Stimulated activated CD8-positive, alpha-beta memory T cell treated with anti-CD3 and anti-CD28 coated beads, Interleukin-7, amount 100 ng/mL, for 4 hours (primary cell): ENCODE measurements around the gene ABCA5.

Experiments
- DNase-seq, 2 donors: peaks; one replicate each; pipeline ENCODE4 v3.0.0-alpha.2; 2020; ENCODE audit warnings: low read depth in 2 of 2

The ABCA5 gene

GRCh38 chr17:69268543-69269014 lies 58.4 kb downstream of the ABCA5 start:
- DNase-seq, result no peak

- no peak for DNase-seq
Measured at GRCh38 chr17:69267219-69267618, 59.7 kb downstream of the ABCA5 start.

- DNase-seq, result no peak
Measured at GRCh38 chr17:69265873-69266272, 61.1 kb downstream of the ABCA5 start.

GRCh38 chr17:69254187-69254586 lies 72.7 kb downstream of the ABCA5 start:
- DNase-seq, result no peak

GRCh38 chr17:69250641-69251040 lies 76.3 kb downstream of the ABCA5 start:
- no peak for DNase-seq

GRCh38 chr17:69246726-69247375 lies 80.1 kb downstream of the ABCA5 start:
- no peak for DNase-seq

GRCh38 chr17:69246202-69246601 lies 80.7 kb downstream of the ABCA5 start:
- DNase-seq, result no peak

GRCh38 chr17:69245617-69246016 lies 81.3 kb downstream of the ABCA5 start:
- no peak for DNase-seq

- DNase-seq, result no peak
Measured at GRCh38 chr17:69239611-69240600, 87.0 kb downstream of the ABCA5 start.

GRCh38 chr17:69236946-69237345 lies 90.0 kb downstream of the ABCA5 start:
- DNase-seq, result no peak

- DNase-seq, result no peak
Measured at GRCh38 chr17:69236464-69236863, 90.5 kb downstream of the ABCA5 start.

- DNase-seq, result peak; percentile 16 to 38
Measured at GRCh38 chr17:69235338-69236058, 91.4 kb downstream of the ABCA5 start.

- no peak for DNase-seq
Measured at GRCh38 chr17:69232650-69233049, 94.3 kb downstream of the ABCA5 start.

- no peak for DNase-seq
Measured at GRCh38 chr17:69231521-69231920, 95.4 kb downstream of the ABCA5 start.

GRCh38 chr17:69230939-69231338 lies 96.0 kb downstream of the ABCA5 start:
- DNase-seq, result no peak

GRCh38 chr17:69228576-69228975 lies 98.4 kb downstream of the ABCA5 start, which contains the start of gene ABCA10:
ABCA10 (minus strand) TSS chr17:69228824; CDS start chr17:69225358, 3,466 bp downstream.
- DNase-seq, result no peak

- DNase-seq, result no peak
Measured at GRCh38 chr17:69228018-69228417, 98.9 kb downstream of the ABCA5 start.

- no peak for DNase-seq
Measured at GRCh38 chr17:69227541-69227940, 99.4 kb downstream of the ABCA5 start.

- no peak for DNase-seq
Measured at GRCh38 chr17:69223809-69224208, 103.1 kb downstream of the ABCA5 start.

- no peak for DNase-seq
Measured at GRCh38 chr17:69222707-69223258, 104.2 kb downstream of the ABCA5 start.

GRCh38 chr17:69220098-69220497 lies 106.8 kb downstream of the ABCA5 start:
- no peak for DNase-seq

GRCh38 chr17:69218986-69219385 lies 107.9 kb downstream of the ABCA5 start:
- no peak for DNase-seq
